ENCODE results near the gene KRTAP5-1.

The KRTAP5-1 gene

DNA sequence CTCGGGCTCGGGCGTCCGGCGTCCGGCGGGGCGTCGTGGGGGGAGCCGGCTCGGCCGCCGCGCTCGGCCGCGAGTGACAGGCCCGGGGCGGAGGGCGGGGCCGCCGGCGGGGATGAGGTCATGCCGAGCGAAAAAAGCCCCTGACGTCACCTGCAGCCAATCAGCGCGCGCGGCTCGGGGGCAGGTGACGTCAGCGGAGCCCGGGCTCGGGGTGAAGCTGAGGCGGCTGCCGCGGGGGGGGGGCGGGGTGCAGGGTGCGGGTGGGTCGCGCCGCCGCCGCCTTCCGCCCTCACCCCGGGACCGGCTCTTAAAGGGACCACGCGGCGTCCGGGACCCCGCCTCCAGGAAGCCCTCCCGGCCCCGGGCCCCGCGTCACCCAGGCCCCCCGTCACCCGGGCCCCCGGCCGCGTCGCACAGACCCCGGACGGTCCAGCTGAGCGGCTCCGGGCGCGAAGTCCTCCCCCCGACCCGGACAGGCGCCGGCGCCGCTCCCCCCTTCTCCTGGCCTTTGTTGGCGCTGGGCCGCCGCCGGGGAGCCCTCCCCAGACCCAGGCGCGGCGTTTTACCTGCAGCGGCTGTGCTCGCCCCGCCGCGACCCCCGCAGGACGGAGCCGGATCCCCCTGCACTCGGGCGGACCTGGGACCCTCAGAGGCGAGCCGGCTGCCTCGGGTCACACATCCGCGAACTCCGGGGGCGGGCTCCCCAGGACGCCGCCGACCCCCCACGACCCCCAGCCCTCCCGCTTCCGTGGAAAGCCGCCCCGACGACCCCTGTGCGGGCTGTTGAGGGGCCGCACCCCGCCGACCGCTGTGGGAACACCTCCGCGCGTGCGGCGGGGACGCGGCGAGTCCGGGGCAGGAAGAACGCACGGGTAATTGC is 12.6 kb downstream of the KRTAP5-1 start, which contains the start of gene DUSP8:
Gene DUSP8 (minus strand): TSS at position 75 of the 880 bp plus-strand sequence. CDS start 6,445 bp downstream, outside the sequence.
- DNase-seq (ENCODE audit: low read depth in 2 of 2) = peak; percentile 92 to 95

DNA sequence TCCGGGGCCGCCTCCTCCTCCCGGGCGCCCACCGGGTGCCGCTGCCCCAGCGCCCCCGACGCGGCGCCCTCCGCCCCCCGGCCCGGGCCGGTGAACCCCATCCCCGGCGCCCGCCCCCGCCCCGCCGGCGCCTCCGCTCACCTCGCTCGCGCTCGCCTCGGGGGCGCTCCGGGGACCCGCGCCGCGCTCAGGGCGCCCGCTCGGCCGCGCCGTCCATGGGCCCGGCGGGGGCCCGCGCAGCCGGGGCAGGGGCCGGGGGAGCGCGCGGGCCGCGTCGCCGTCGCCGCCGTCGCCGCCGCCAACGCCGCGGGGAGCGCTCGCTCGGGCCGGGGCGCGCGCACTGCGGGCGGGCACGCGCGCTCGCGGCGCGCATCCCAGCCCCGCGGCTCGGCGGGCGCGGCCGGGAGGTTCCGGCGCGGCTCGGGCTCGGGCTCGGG is 13.3 kb downstream of the KRTAP5-1 start:
- DNase-seq (ENCODE audit: low read depth in 2 of 2) = no peak

DNA sequence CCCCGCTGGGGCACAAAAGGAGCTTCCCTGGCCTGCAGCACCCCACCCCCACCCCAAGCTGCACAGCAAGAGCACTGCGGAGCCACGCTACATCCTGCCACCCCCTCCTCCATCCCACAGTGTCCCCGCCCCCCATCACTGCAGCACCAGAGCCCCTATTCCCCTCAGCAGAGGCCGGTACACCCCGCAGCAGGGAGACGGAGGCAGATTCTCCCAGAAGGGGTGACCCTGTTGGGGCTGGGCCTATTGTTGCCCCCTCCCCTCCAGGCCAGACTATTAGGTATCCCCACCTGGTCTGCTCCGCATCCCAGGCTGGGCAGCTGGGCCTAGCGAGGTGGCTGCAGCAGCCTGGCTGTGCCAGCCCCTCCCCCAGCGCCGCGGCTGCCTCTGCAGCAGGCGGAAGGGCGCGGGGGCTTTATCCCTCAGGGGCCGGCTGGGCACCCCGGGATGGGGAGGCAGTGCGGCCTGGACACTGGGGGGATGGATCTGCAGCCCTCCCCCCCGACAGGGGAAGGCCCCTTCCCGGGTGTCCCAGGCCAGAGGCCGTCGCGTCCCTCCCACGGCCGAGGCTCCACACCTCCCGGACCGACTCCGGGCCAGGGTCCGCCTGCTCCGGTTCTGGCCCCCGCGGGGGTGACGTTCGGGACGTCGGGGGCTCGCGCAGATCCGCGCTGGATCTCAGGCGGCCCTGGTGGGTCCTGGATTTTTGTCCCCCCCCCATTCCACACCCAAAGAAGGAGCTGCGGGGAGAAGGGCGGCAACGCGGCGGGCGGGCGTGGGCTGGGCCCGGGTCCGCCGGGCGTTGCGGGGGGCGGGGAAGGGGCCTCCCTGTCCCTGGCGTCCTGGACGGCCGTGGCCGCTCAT is 14.0 kb downstream of the KRTAP5-1 start:
- no peak for DNase-seq (ENCODE audit: low read depth in 2 of 2)

DNA sequence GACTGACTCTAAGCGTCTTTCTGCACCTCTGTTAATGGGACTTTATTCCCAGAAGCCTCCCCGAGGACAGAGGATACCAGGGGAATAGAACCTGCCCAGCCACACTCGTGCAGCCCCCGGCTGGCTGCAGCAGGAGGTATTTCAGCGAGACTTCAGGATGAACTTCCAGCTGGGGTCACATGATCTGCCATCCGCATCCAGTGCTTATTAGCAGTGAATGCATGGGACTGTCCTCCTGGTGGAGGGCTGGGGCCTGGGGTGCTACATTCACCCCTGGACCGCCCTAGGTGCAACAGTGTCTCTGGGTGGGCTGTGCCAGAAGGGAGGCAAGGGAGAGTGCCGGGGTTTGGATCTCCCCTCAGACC is 14.6 kb downstream of the KRTAP5-1 start:
- no peak for DNase-seq (ENCODE audit: low read depth in 2 of 2)

DNA sequence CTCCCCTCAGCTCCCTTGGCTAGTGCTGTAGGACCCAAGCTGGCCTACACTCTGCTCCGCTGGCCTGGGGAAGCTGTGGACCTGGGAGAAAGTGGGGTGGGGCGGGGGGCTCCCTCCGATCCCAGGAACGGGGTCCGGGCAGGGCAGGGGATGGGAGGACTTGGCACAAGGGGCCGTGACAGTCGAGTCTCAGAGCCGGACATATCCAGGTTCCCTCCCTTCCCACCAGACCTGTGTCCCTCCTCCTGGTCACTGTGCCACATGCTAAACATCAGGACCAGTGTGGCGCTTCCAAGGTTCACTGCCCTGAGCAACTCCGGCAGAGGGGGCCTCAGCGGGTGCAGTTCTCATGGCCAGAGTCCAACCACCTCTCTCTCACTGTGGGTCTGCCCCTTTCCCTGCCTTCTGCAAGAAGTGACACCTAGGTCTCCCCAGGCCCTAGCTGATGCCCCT is 15.1 kb downstream of the KRTAP5-1 start:
- DNase-seq (ENCODE audit: low read depth in 2 of 2) = no peak

DNA sequence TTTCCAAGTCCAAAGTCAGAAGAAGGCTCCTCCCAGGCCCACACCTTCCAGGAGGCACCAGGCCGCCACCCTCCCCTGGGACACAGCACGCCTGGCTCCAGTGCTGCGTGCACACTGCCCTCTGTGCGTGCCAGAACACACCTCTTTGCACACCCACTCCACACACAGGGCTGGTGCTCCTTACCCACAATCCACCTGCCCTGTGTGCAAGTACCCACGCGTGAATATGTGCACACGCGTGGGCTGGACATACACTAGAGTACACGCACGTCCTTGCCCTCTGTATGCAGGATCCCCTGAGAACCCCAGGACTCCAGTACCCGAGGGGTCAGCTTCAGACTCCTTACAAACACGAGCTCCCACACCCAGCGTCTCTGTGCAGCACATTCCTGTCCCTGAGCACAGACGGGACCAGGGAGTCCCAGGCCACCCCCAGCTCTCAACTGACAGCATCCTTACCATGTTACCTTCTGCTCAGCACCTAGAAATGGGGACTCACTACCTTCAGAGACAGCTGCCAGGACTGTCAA is 15.8 kb downstream of the KRTAP5-1 start:
- DNase-seq (ENCODE audit: low read depth in 2 of 2) = no peak

DNA sequence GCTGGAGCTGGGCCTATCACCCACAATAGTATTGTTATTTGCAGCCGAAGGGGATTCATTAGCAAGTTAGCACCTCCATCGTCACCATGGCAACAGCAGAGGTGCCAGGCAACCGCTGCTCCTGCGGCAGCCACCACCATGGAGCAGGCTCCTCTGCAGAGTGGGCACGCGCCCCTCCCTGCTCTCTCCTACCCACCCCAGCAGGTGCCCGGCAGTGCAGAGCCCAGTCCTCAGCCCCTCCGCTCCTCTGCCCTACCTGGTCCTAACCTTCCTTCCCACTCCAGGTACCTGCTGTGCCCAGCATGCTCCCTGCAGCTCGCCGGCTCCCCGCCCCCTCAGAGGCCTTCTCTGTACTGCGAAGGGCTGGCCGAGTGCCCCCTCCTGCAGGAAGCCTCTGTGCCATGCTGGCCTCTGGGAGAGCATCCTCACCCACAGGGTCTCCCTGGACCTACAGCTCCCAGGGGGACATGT is 16.6 kb downstream of the KRTAP5-1 start:
- no peak for DNase-seq (ENCODE audit: low read depth in 2 of 2)

DNA sequence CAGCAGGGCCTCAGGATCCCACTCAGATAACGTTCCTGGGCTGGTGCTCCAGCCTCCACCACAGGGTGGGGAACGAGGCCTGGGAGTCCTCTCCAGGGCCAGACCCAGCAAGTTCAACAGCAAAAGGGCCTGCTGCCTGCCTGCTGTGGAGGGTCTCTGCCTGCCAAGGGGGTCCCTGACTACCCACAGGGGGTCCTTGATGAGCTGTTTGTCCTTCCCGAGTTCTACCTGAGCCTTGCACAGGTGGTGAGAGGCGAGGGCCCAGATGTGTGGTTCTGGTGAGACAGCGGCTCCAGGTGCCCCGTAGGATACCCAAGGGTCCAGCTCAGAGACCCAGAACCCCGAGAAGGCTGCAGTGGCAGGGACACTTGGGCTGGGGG is 17.4 kb downstream of the KRTAP5-1 start:
- no peak for DNase-seq (ENCODE audit: low read depth in 2 of 2)

DNA sequence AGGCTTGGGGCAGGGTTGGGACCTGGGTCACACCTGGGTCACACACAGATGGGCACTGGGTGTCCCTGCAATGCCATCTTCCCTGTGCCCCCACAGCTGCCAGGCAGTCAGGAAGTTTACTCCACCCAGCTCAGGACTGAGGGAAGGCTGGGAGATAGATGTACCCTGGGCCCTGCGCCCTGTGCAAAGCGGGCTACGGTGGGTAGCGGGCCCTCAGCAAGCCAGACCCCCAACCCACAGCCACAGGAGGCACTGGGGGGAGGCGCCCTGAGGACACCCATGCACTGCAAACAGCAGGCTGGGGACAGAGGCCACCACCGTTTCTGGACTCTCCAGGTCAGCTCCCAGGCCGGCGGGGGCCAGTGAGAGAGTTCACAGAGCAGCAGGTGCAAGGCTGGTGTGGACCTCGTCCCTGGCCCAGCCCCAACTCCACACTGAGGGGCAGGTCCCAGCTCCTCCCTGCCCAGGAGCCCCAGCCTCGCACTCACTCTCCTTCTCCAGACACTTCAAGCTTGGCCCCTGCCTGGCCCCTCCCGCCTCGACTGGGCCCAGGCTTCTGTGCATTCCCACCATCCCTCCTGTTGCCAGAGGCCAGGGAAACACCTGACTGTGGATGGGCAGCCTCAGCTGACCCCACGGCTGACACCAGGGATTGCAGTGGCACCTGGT is 17.9 kb downstream of the KRTAP5-1 start:
- DNase-seq (ENCODE audit: low read depth in 2 of 2) = no peak

DNA sequence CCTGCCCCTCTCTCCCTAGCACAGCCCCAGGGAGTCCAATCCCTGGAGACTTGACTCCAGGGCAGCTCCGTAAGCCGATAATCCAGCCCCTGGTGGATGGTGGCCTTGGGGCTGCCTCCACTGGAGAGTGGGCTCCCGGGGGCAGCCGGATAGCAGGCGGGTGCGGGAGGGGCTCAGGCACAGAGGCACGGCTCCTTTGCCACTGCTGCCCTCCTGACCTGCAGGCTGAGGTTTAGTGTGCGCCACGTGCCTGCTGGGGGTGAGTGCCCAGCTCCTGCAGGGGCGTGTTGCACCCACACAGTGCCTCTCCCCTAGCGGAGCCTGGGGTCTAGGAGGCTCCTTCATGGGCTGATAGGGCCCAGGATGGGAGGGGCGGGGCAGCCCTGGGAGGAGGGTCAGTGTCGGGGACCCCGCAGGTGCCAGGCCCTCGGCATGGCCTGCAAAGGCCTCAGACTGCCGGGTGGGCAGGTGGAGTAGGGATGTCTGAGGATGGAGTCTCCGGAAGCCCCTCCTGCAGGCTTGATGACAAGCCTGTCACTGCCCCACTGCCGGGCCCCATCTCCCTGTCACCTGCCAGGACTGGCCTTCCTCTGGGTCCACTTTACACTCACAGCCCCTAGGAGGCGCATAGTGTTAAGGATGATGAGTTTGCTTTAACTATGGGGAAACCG is 18.6 kb downstream of the KRTAP5-1 start:
- no peak for DNase-seq (ENCODE audit: low read depth in 2 of 2)

DNA sequence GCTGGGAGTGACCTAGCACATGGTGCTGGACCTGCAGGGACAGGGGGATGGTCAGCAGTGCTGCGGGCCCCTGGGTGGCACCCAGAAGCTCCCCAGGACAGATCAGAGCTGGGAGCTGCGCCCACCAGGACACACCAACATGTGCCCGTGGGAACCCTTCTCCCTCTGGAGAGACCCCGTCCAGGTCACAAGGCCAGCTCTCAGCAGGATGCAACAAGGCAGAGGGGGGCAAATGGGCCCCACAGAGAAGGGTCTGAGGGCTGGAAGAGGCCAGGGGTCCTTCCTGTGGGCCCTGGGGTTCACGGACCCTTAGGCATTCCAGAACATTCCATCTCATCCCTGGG is 19.2 kb downstream of the KRTAP5-1 start:
- DNase-seq (ENCODE audit: low read depth in 2 of 2) = no peak

DNA sequence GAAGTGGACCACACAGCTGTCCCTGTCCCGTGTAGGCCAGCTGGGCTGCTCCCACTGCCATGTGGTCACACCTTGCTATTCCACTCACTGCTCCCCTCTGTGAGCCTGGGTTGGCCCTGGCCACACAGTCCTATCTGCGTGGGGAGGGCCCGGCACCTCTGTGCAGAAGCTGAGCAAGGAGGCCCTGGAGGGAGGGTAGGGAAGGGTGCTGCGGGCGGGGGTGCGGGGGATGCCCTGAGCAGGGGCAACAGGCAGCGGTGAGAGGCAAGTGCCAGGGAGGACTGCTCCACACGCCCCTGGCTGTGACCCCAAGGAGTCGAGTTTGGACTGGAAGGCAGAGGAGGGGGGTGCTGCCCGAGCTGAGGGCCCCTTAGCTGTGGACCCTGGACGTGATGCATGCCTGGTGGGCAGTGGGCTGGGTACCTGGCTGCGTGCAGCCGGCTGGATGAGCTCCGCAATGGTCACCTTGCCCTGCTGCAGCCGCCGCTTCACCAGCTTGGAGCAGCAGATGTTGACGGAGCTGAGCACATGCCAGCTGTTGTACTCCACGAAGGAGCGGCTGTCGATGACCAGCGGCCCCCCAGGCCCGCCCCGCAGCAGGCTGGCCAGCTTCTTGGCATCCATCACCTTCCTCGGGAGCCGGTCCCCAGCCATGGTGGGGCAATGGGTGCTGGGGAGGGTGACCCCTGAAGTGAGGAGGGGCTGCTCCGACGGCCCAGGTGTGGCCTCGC is 19.7 kb downstream of the KRTAP5-1 start:
- no peak for DNase-seq (ENCODE audit: low read depth in 2 of 2)

DNA sequence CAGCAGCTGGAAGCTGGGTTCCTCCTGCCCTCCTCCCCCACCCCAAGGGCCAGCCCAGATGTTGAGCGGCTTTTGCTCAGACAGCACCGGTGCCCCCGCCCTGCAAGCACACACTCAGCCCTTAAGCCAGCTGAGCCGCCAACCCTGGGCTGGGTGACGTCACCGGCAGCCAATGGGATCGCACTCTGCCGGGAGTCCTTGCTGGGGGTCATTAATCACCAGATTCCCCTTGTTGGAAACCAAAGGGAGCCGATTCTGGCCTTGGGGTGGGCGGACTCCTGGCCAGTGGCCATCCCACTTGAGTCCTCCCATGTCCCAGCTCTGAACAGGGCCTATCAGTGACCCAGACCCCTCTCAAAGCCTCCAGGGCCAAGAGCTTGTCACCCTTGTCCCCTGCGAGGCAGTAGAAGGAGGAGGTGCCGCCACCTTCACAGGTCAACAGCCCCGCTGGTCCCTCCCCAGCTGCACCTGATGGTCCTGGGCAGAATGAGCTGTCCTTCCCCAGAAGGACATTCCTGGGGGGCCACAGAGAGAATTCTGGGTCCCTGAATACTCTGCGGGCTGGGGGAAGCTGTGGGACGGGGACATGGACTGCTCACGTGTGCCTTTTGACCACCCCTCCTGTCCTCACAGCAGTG is 20.4 kb downstream of the KRTAP5-1 start:
- no peak for DNase-seq (ENCODE audit: low read depth in 2 of 2)

DNA sequence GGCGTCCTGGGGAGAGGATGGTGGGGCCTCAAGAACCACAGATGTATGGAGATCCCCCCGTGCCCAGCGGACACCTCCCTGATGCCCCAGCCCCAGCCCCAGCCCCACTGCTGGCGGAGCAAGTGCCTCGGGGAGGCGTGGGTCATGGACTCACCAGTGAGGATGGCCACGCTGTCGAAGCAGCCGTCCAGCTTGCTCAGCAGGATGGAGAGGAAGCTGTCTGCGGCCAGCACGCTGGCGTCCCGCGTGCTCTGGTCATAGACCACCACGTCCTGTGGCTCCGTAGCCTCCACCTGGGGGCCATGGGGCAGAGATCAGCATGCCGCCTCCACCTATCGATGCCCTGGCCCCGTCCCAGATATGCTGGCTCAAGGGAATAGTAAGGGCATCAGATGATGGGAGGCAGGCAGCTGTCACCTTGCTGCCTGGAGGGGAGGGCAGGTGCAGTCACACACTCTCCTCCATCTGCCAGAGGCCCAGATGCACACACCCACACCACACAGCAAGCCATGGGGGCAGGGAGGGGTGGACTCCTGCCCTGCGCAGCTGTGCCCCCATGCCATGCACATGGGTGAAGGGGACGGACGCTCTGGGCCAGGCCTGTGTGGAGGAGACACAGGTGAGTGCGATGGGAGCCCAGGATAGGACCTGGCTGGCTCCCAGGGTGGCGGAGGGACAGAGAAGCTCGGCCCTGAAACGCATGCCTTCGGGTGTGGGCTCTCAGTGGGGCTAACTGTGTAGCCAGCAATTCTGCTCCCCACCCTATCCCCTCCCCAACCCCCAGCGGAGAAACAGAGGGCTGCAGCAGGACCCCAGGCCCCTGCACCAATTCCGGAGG is 21.2 kb downstream of the KRTAP5-1 start:
- DNase-seq (ENCODE audit: low read depth in 2 of 2) = no peak

DNA sequence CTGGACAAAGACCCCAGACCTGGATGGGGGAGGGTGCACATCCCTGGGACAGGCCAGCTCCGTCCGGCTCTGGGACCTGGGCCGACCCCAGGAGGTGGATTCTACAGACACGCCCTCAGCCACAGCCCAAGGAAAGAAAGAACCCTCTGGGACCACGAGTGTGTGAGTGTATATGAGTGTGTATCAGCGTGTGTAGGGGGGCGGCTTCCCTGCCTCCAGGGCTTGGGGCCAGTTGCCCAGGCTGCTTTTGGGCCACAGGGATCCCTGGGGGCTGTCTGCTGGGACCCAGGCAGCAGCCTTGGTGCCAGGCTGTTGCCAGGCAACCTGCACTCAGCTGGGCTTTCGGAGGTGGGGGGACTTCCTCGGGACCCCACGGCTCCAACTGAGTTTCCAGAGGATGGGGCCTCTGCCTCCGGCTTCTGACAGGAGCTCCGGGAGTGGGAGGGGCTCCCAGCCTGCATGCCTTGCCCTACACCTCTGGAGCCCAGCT is 21.9 kb downstream of the KRTAP5-1 start:
- DNase-seq (ENCODE audit: low read depth in 2 of 2) = no peak

DNA sequence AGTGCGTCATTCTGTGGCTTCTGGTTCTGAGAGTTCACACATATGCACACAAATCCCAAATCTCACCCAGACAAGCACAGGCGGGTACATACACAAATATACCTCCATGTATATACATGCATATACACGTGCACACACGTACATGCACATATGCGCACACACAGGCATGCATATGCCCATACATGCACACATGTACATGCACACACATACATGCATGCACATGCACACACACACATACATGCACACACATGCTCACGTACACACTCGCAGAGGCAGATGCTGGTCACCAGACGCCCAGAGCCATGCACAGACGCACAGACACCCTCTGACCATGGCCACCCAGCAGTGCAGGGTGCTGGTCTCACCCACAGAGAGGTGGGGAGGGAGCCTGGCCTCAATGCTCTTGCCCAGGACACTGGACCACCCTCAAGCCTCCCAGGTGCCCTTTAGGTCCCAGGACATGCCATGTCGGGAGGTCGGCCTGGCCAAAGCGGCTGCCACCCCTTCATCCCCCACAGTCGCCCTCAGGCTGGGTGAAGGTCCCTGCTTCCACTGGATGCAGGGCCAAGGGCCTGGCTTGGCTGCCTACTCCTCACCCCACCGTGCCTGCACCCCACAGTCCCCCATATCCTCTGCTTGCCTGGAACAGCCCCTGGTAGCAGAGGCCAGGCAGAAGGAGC is 22.5 kb downstream of the KRTAP5-1 start:
- DNase-seq (ENCODE audit: low read depth in 2 of 2) = no peak

DNA sequence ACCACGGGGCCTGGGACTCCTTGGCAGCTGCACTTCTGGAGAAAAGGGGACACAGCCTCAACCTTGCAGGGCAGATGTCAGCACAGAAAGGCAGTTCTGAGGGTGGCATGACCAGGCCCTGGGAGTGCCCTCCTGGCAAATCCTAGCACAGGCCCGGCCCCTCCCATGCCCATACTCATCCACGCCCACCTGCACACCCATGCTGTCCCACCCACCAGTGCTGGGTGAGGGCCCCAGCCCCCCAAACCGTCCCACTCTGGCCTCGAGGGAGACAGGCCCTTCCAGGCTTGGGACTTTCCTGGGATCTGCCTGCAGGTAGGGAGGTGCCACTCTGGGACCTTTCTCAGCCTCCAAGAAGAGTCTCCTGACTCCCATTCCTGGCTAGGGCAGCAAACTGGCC is 23.1 kb downstream of the KRTAP5-1 start:
- DNase-seq (ENCODE audit: low read depth in 2 of 2) = no peak

DNA sequence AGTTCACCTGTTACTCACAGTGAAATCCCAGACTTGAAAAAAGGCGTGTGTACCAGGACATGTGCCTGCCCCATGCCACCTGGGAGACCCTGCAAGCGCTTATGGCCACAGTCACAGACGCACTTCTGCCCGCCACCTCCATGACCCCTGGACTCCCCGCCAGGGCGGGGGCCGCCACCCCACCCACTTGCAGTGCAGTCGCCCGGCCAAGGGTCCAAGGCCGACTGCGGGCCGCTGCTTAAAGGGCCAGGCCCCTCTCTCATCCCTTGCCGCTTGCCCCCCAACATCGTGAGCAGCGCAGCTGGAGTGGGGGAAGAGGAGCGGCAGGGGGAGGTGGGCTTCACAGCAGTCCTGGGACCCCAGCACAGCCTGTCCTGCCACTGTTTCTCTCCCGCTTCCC is 23.8 kb downstream of the KRTAP5-1 start:
- DNase-seq (ENCODE audit: low read depth in 2 of 2) = no peak
